ENCODE results near the gene GADL1.

Gene GADL1

GRCh38 chr3:30832961-30833575 lies 61.4 kb downstream of the GADL1 start:
- no peak overlapping the region for H3K4me3 ChIP-seq (ENCODE audit: low read length)
- DNase-seq (ENCODE audit: low read depth, low spot score): no peak

- no peak overlapping the region for H3K4me3 ChIP-seq (ENCODE audit: low read length)
- DNase-seq (ENCODE audit: low read depth, low spot score): no peak
These were observed 67.4 kb downstream of the GADL1 start for GRCh38 chr3:30827080-30827479.

DNA sequence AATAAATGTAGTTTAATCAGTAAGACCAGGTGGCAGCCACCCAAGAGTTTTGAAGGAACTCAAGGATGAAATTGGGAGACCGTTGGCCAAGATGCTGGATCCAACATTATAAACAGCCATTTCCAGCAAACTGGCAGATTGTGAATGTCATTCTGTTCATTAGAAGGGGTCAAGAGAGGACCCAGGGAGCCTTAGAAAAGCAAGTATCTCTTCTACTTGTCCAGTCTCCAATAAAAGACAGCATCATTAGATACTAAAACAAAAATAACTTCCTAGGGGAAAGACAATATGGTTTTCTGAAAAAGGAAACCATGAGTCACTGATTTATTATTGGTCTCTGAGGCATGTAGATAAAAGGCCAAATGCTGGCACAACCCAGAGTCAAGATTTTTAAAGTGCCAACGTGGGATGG lies 67.9 kb downstream of the GADL1 start:
- no peak for DNase-seq (ENCODE audit: low read depth, low spot score)
- H3K4me3 ChIP-seq (ENCODE audit: low read length): no peak overlapping the region

GRCh38 chr3:30819067-30819798 lies 75.2 kb downstream of the GADL1 start:
- H3K4me3 ChIP-seq (ENCODE audit: low read length): no peak overlapping the region
- DNase-seq (ENCODE audit: low read depth, low spot score): no peak

DNA sequence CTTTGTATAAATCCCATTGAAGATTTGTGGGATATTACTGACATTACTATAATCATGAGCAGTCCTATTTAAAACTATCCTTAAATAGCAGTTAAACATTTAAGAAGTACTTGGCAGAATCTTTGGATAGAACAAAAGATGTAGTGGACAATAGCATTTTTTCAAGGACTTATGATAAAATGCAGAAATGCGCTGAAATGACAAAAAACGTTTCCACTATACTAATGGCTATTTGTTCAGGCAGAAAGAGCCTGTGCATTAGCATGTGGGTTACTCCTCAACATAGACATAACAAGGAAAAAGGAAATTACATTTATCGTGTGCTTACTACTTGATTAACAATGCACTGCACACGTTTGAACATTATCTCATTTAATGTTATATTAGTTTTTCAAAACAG lies 80.7 kb downstream of the GADL1 start:
- DNase-seq (ENCODE audit: low read depth, low spot score): no peak
- no peak overlapping the region for H3K4me3 ChIP-seq (ENCODE audit: low read length)

DNA sequence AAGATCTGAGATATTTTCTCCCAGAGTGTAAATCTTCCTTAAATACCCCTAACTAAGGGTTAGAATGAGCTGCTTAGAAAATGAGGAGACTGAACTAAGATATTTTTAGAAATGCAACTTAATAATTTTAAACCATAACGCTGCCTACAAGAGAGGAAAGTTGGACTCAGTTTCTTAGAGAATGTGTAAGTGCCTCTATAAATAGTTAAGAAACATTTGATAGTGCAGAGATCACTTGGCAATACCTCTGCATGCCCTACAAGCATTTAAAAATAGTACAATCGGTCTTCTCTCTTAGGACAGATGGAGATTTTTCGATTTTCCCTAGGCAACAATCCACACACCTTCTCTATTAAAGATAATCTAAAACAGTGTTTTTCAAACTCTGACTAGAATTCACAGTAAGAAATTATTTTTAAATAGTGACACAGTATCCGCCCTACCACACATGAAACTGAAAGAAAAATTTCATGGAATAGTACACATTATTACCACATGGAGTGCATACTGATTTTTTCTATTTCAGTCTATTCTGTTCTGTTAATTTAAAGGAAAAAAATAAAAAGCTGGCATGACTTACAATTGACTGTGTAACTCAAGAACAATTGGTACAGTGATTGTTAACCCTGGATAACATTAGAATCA lies 83.2 kb downstream of the GADL1 start:
- DNase-seq (ENCODE audit: low read depth, low spot score): no peak
- H3K4me3 ChIP-seq (ENCODE audit: low read length): no peak overlapping the region

- H3K4me3 ChIP-seq (ENCODE audit: low read length): no peak overlapping the region
- DNase-seq (ENCODE audit: low read depth, low spot score): peak; percentile 11
These were observed 83.8 kb downstream of the GADL1 start for GRCh38 chr3:30810625-30811024.

DNA sequence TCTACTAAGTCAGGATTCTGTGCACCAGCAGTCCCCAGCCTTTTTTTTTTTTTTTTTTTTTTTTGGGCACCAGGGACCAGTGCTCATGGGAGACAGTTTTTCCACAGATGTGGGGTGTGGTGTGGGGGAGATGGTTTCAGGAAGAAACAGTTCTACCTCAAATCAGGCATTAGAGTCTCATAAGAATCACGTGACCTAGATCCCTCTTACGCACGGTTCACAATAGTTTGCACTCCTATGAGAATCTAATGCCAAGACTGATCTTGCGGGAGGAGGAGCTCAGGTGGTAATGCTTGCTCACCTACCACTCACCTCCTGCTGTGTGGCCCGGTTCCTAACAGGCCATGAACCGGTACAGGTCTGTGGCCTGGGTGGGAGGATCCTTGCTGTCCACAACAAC lies 88.8 kb downstream of the GADL1 start:
- no peak for DNase-seq (ENCODE audit: low read depth, low spot score)
- H3K4me3 ChIP-seq (ENCODE audit: low read length): no peak overlapping the region

- no peak overlapping the region for H3K4me3 ChIP-seq (ENCODE audit: low read length)
- DNase-seq (ENCODE audit: low read depth, low spot score): no peak
These were observed 89.5 kb downstream of the GADL1 start for GRCh38 chr3:30804984-30805383.

GRCh38 chr3:30795176-30795575 lies 99.3 kb downstream of the GADL1 start:
- no peak for DNase-seq (ENCODE audit: low read depth, low spot score)

GRCh38 chr3:30793740-30794139 lies 100.7 kb downstream of the GADL1 start:
- no peak overlapping the region for H3K4me3 ChIP-seq (ENCODE audit: low read length)
- DNase-seq (ENCODE audit: low read depth, low spot score): no peak

More at GRCh38 chr3:30795176-30795575, 99.3 kb downstream of the GADL1 start:
- H3K4me3 ChIP-seq (ENCODE audit: low read length): no peak overlapping the region

GRCh38 chr3:30790150-30790549 lies 104.3 kb downstream of the GADL1 start:
- DNase-seq (ENCODE audit: low read depth, low spot score): no peak
- no peak overlapping the region for H3K4me3 ChIP-seq (ENCODE audit: low read length)

- H3K4me3 ChIP-seq (ENCODE audit: low read length): no peak overlapping the region
- DNase-seq (ENCODE audit: low read depth, low spot score): no peak
These were observed 108.1 kb downstream of the GADL1 start for GRCh38 chr3:30786365-30786764.

- peak; percentile 23 for DNase-seq (ENCODE audit: low read depth, low spot score)
- H3K4me3 ChIP-seq (ENCODE audit: low read length): no peak overlapping the region
These were observed 114.7 kb downstream of the GADL1 start for GRCh38 chr3:30779686-30780287.

DNA sequence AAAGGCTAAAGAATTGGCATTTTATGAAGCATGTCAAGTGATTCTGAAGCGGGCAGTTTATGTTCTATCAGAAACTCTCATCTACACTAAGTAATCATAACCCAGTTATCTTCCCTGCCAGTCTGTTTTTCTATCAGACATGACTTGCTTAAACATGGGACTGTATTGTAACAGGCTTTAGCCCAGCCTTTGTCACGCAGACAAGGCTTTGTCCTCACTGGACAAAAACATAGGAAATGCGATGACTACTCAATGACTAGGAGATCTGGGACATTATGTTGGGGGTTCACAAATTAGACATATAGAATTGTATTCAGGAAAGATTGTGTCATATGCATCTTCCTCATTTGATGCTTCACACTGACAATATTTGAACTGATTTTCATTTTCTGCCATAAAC lies 115.5 kb downstream of the GADL1 start:
- no peak overlapping the region for H3K4me3 ChIP-seq (ENCODE audit: low read length)
- DNase-seq (ENCODE audit: low read depth, low spot score): no peak

- no peak overlapping the region for H3K4me3 ChIP-seq (ENCODE audit: low read length)
- no peak for DNase-seq (ENCODE audit: low read depth, low spot score)
These were observed 116.9 kb downstream of the GADL1 start for GRCh38 chr3:30777426-30778113.

DNA sequence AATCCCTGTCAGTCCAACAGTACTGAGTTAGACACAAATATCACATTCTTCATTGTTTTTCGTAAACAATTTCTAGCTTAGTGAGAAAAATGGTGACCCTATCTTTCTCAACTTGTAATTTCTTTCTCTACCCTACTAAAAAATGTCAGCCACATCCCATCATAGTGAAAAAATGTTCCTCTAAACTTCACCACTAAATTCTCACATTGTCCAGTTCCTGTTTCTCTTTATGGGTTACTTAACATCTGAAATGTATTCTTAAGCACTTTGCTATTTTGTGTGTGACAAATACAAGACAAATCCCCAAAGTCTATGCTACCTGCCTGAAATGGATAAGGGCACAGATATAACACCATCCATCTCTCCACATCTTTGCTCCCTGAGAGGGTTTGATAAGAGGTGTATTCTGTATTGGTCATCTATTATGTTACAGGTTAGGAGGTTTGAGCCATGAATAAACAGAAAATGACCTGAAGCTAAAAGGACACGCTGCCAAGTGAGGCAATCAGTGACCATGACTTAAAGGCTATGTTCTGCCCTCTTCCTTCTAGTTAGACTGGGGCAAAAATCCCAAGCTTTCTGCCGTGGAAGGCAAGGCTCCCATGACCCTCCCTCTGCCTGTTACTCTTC lies 118.2 kb downstream of the GADL1 start:
- no peak overlapping the region for H3K4me3 ChIP-seq (ENCODE audit: low read length)
- no peak for DNase-seq (ENCODE audit: low read depth, low spot score)

DNA sequence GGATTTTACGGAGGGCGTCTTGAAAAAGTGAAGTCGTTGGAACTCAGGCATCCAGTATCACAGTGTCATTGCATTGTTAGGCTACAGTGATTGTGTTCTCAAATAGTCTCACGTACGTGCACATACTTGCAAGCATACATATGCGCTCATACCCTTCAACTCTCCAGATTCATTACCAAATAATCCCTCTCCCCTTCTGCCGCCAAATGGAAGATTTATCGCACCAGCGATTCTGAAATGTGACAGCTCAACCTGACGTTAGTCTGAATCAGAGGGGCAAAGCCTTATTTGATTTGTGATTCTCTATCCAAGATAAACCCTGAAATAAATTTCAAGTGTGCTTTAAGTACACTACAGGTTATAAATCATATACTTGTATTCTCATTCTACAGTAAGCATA lies 119.4 kb downstream of the GADL1 start:
- H3K4me3 ChIP-seq (ENCODE audit: low read length): no peak overlapping the region
- DNase-seq (ENCODE audit: low read depth, low spot score): no peak

DNA sequence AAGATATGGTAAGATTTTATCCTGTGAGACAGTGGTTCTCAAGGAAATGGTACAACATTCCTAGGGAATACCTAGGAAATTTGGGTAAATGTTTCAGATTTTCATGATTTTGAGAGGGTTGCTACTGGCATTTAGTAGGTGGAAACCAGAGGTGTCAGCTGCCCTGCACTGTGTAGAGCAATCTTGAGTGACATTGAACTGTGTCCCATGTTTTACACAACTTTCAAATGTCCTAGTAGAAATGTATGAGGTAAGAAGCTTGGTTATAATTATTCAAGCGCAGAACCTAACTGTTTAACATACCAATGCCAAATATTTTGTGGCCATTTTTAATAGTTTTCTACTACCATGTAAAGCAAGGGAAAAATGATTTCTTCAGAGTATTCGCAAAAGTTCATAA lies 120.4 kb downstream of the GADL1 start:
- DNase-seq (ENCODE audit: low read depth, low spot score): no peak

More for the DNA sequence above, 120.4 kb downstream of the GADL1 start:
- no peak overlapping the region for H3K4me3 ChIP-seq (ENCODE audit: low read length)
